H1 (cell line): Measurements from ENCODE around the gene NEK11. TPM values are rescaled to one million over a fixed set of nuclear protein-coding genes. Genes with fewer than 3 reads are reported as not detected.

Source experiments
- CTCF ChIA-PET: fragments of 300-600 bp; sonication (Branson Sonifier 250); formaldehyde crosslinking; loops from one replicate; lab custom pipeline; 2021; ENCODE audit not compliant: partially characterized antibody; lab: Charles Lee
- POLR2A ChIA-PET: fragments of 300-600 bp; sonication (Branson Sonifier 250); formaldehyde crosslinking; loops from one replicate; lab custom pipeline; 2021; ENCODE audit warnings: inconsistent platforms; ENCODE audit not compliant: partially characterized antibody; lab: Charles Lee
- DNase-seq, 2 experiments: peaks; one replicate each; pipeline versions ENCODE4 v3.0.0 to v3.0.0-alpha.2; 2010 to 2022; ENCODE audit warnings: low spot score in 2 of 2, low read depth in 1 of 2, mixed read lengths in 1 of 2
- FAIRE-seq: peaks from 2 replicates; lab custom pipeline; 2011; peaks lifted over from hg19 to GRCh38; lab: Jason Lieb, UNC
- H2AFZ ChIP-seq: 2 replicates; pipeline ENCODE4 v1.8.1; 2012; ENCODE audit warnings: low read length, inconsistent platforms
- H2AK5ac ChIP-seq: 2 replicates; pipeline ENCODE4 v1.6.1; 2013; ENCODE audit warnings: low read depth, low read length
- H2BK120ac ChIP-seq: replicated peaks from 2 replicates; pipeline ENCODE3; 2013; ENCODE audit warnings: low read depth, low read length, inconsistent platforms
- H2BK12ac ChIP-seq: 2 replicates; pipeline ENCODE4 v1.6.1; 2013; ENCODE audit warnings: low read depth, low read length
- H2BK15ac ChIP-seq: 2 replicates; pipeline ENCODE4 v1.6.1; 2013; ENCODE audit warnings: low read length
- H2BK20ac ChIP-seq: 2 replicates; pipeline ENCODE4 v1.6.1; 2013; ENCODE audit warnings: low read length
- H2BK5ac ChIP-seq: 2 replicates; pipeline ENCODE4 v1.6.1; 2013; ENCODE audit warnings: low read depth, low read length
- H3K14ac ChIP-seq: 2 replicates; pipeline ENCODE4 v1.6.1; 2013; ENCODE audit warnings: inconsistent platforms; ENCODE audit not compliant: insufficient read length
- H3K18ac ChIP-seq: 2 replicates; pipeline ENCODE4 v1.6.1; 2013; ENCODE audit warnings: low read length; ENCODE audit errors: extremely low read depth
- H3K23ac ChIP-seq: 2 replicates; pipeline ENCODE4 v1.6.1; 2013; ENCODE audit warnings: inconsistent platforms; ENCODE audit not compliant: insufficient read length
- H3K23me2 ChIP-seq: 2 replicates; pipeline ENCODE4 v1.6.1; 2013; ENCODE audit warnings: low read depth, low read length
- H3K27ac ChIP-seq: 2 replicates; pipeline ENCODE4 v1.6.1; 2011; ENCODE audit warnings: low read depth, low read length, inconsistent platforms
- H3K27me3 ChIP-seq, 4 experiments: replicated peaks in 1 of 4; 1 replicate in 1 of 4; 2 replicates in 3 of 4; pipeline versions ENCODE4 v1.6.1 to v1.8.1; 2011 to 2013; ENCODE audit warnings: low read length in 3 of 4, mild to moderate bottlenecking in 3 of 4, inconsistent platforms in 2 of 4, mixed read lengths in 2 of 4, moderate library complexity in 1 of 4; ENCODE audit not compliant: control insufficient read depth in 3 of 4, insufficient read depth in 3 of 4; ENCODE audit errors: extremely low read depth in 1 of 4
- H3K36me3 ChIP-seq, 4 experiments: 2 replicates each; pipeline versions ENCODE4 v1.6.1 to v1.8.1; 2011 to 2013; ENCODE audit warnings: mild to moderate bottlenecking in 4 of 4, low read length in 3 of 4, moderate library complexity in 2 of 4, control low read depth in 1 of 4, inconsistent platforms in 1 of 4; ENCODE audit not compliant: insufficient read depth in 4 of 4, control insufficient read depth in 2 of 4
- H3K4ac ChIP-seq: replicated peaks from 2 replicates; pipeline ENCODE3; 2013; ENCODE audit warnings: low read length, low read depth, mixed read lengths, inconsistent platforms; ENCODE audit not compliant: insufficient read length
- H3K4me1 ChIP-seq, 4 experiments: replicated peaks in 1 of 4; 1 replicate in 1 of 4; 2 replicates in 3 of 4; pipeline versions ENCODE4 v1.6.1 to v1.8.1; 2011 to 2013; ENCODE audit warnings: low read length in 3 of 4, inconsistent platforms in 2 of 4, mixed read lengths in 1 of 4; ENCODE audit not compliant: insufficient read depth in 4 of 4, control insufficient read depth in 3 of 4
- H3K4me2 ChIP-seq, 2 experiments: 2 replicates each; pipeline versions ENCODE4 v1.6.1 to v1.8.1; 2011 to 2013; ENCODE audit warnings: low read depth in 2 of 2, low read length in 2 of 2, control low read depth in 1 of 2, inconsistent platforms in 1 of 2, mild to moderate bottlenecking in 1 of 2; ENCODE audit not compliant: insufficient read depth in 1 of 2
- H3K4me3 ChIP-seq, 4 experiments: fragments of 200-600, 300-600 bp in 1 of 4; sonication (generic), shearing (Covaris generic), sonication (Bioruptor Twin) in 1 of 4; 2 replicates each; pipeline versions ENCODE4 v1.5.1 to v1.8.1; 2011 to 2016; ENCODE audit warnings: low read length in 4 of 4, low read depth in 3 of 4, control low read depth in 2 of 4, inconsistent platforms in 2 of 4, mild to moderate bottlenecking in 2 of 4, mixed read lengths in 1 of 4, moderate library complexity in 1 of 4; ENCODE audit not compliant: insufficient read depth in 2 of 4; ENCODE audit errors: extremely low read depth in 1 of 4
- H3K56ac ChIP-seq: replicated peaks from 2 replicates; pipeline ENCODE3; 2013; ENCODE audit warnings: low read depth, mild to moderate bottlenecking, mixed read lengths, low read length, inconsistent platforms; ENCODE audit not compliant: insufficient read length
- H3K79me1 ChIP-seq: 2 replicates; pipeline ENCODE4 v1.6.1; 2013; ENCODE audit warnings: low read depth, low read length, control low read depth
- H3K79me2 ChIP-seq, 2 experiments: 2 replicates each; pipeline versions ENCODE4 v1.6.1 to v1.8.1; 2012 to 2013; ENCODE audit warnings: low read length in 2 of 2, mild to moderate bottlenecking in 2 of 2, inconsistent platforms in 1 of 2; ENCODE audit not compliant: insufficient read depth in 2 of 2, control insufficient read depth in 1 of 2
- H3K9ac ChIP-seq, 4 experiments: replicated peaks in 1 of 4; 1 replicate in 1 of 4; 2 replicates in 3 of 4; pipeline versions ENCODE4 v1.6.1 to v1.8.1; 2011 to 2013; ENCODE audit warnings: low read depth in 3 of 4, low read length in 3 of 4, control low read depth in 2 of 4, mild to moderate bottlenecking in 2 of 4, moderate library complexity in 2 of 4, inconsistent platforms in 1 of 4; ENCODE audit errors: extremely low read depth in 1 of 4
- H3K9me3 ChIP-seq, 2 experiments: 2 replicates each; pipeline versions ENCODE4 v1.6.1 to v1.8.1; 2012 to 2013; ENCODE audit warnings: mild to moderate bottlenecking in 2 of 2, moderate library complexity in 2 of 2, control low read depth in 1 of 2, inconsistent platforms in 1 of 2, low read depth in 1 of 2, low read length in 1 of 2, mixed read lengths in 1 of 2; ENCODE audit not compliant: insufficient read depth in 2 of 2
- H4K20me1 ChIP-seq, 2 experiments: replicated peaks in 1 of 2; 2 replicates each; pipeline versions ENCODE3 to v1.8.1; 2011 to 2013; ENCODE audit warnings: inconsistent platforms in 2 of 2, low read length in 2 of 2, mild to moderate bottlenecking in 1 of 2; ENCODE audit not compliant: insufficient read depth in 2 of 2, control insufficient read depth in 1 of 2
- H4K5ac ChIP-seq: 2 replicates; pipeline ENCODE4 v1.6.1; 2013; ENCODE audit warnings: low read length, low read depth, mixed read lengths, inconsistent platforms; ENCODE audit not compliant: insufficient read length
- H4K8ac ChIP-seq: 2 replicates; pipeline ENCODE4 v1.8.0; 2013; ENCODE audit warnings: mild to moderate bottlenecking, moderate library complexity, low read length, inconsistent platforms; ENCODE audit not compliant: insufficient read depth; ENCODE audit errors: extremely low read depth
- H4K91ac ChIP-seq: replicated peaks from 2 replicates; pipeline ENCODE3; 2013; ENCODE audit warnings: low read length, mixed read lengths, inconsistent platforms; ENCODE audit not compliant: insufficient read length
- EZH2 ChIP-seq: fragments of 200-600 bp; sonication (generic); IDR thresholded peaks from 2 replicates; pipeline ENCODE4 v1.7.1; 2012; ENCODE audit warnings: low read depth, mild to moderate bottlenecking, moderate library complexity, low read length, inconsistent platforms; ENCODE audit not compliant: severe bottlenecking
- MAX ChIP-seq: IDR thresholded peaks from 2 replicates; pipeline ENCODE4 v1.6.1; 2012; ENCODE audit warnings: inconsistent platforms
- NRF1 ChIP-seq: IDR thresholded peaks from 2 replicates; pipeline ENCODE4 v1.6.1; 2011; ENCODE audit warnings: mild to moderate bottlenecking, low read depth, low read length, improper control_type of control experiment
- POLR2AphosphoS5 ChIP-seq: IDR thresholded peaks from 2 replicates; pipeline ENCODE4 v1.6.1; 2011; ENCODE audit warnings: low read depth, low read length
- RBBP5 ChIP-seq: IDR thresholded peaks from 2 replicates; pipeline ENCODE4 v1.7.1; 2012; ENCODE audit warnings: low read depth, mild to moderate bottlenecking, inconsistent platforms, low read length, moderate library complexity, borderline replicate concordance
- SP1 ChIP-seq: IDR thresholded peaks from 2 replicates; pipeline ENCODE4 v1.6.1; 2011; ENCODE audit warnings: low read depth, low read length
- WGBS, 2 experiments: shearing (Covaris generic) in 1 of 2; methylation state at CpG; one replicate each; pipeline versions ENCODE4 v1.1.6 to v1.1.7; 2013 to 2015; ENCODE audit warnings: low lambda C conversion rate in 2 of 2, mixed read lengths in 2 of 2, inconsistent platforms in 1 of 2, low coverage in 1 of 2, missing lambda C conversion rate in 1 of 2; ENCODE audit not compliant: insufficient replicate concordance in 2 of 2, insufficient coverage in 1 of 2, insufficient read length in 1 of 2; ENCODE audit errors: extremely low coverage in 1 of 2, missing lambda C conversion rate in 1 of 2; 5-methylcytosine and 5-hydroxymethylcytosine counted together
- polyA plus RNA-seq, 7 experiments: library from polyadenylated mRNA; depleted of rRNA in 3 of 7; stranded (reverse) in 5 of 7; unstranded in 2 of 7; fragments of >200 nt in 5 of 7; fragments of 200-250 nt in 2 of 7; gene quantifications; 1 replicate in 5 of 7; 2 replicates in 1 of 7; 4 replicates in 1 of 7; pipeline versions ENCODE4 v1.2.1 to v1.2.3, GENCODE V29; 2011 to 2013; ENCODE audit warnings: missing spikeins in 2 of 7, mixed read lengths in 2 of 7
- total RNA-seq: library from RNA; stranded (reverse); fragmentation: NEBNext Ultra II Directional; extraction: Animal tissue kit (Norgen Biotek cat#: 25700); gene quantifications from 2 replicates; pipeline ENCODE4 v1.2.1, GENCODE V29; 2021

Gene NEK11
- total and polyA plus RNA-seq, 2 of the 8 experiments (the other 6 are each of a cell fraction or from before 2014, with no cell fraction given): 0.60 TPM; not detected in 1

- H3K4me1 ChIP-seq: no peaks in the 10 kb centered on the region; a peak in 1 of 7 replicates
- no peaks in the 10 kb centered on the region for H3K79me1 ChIP-seq
- H3K9me3 ChIP-seq: no peaks in the 10 kb centered on the region
- H3K4me3 ChIP-seq: no peak overlapping the region
- no peaks in the 10 kb centered on the region for H3K79me2 ChIP-seq
- H3K4ac ChIP-seq: no peak overlapping the region
- H2BK120ac ChIP-seq: no peak overlapping the region
- no peak overlapping the region for H2AFZ ChIP-seq
- no peak overlapping the region for H3K56ac ChIP-seq
- ChIA-PET CTCF (interaction anchor here (0.6 to 0.8 kb wide), 3 partner anchors 149 to 689 kb away, joined by 3 read pairs; no protein-coding TSS in a partner anchor), POLR2A (no interaction called here)
- no peaks in the 10 kb centered on the region for H3K36me3 ChIP-seq
- no peak overlapping the region for H3K18ac ChIP-seq
- DNase-seq: no peak
- H2BK5ac ChIP-seq: no peak overlapping the region
- no peak overlapping the region for H4K91ac ChIP-seq
- no peak for FAIRE-seq
- no peak overlapping the region for H4K8ac ChIP-seq
- no peak overlapping the region for H2BK20ac ChIP-seq
- H4K5ac ChIP-seq: no peak overlapping the region
- H3K23ac ChIP-seq: no peak overlapping the region
- no peaks in the 10 kb centered on the region for H3K27me3 ChIP-seq
- no peak overlapping the region for H3K9ac ChIP-seq
- 96% methylated on average over 3 of the region's 3 CpGs; no CpG with 5 or more reads in 1 of the 2 experiments for WGBS, 2 experiments
- no peak overlapping the region for H2AK5ac ChIP-seq
- no peak overlapping the region for H3K4me2 ChIP-seq
- H3K27ac ChIP-seq: no peak overlapping the region
- H3K14ac ChIP-seq: no peak overlapping the region
- H3K23me2 ChIP-seq: no peaks in the 10 kb centered on the region
- H2BK15ac ChIP-seq: no peak overlapping the region
- no peak overlapping the region for H2BK12ac ChIP-seq
- TF ChIP-seq SP1 (no peak), EZH2 (no peak), RBBP5 (no peak), NRF1 (no peak), MAX (no peak), POLR2AphosphoS5 (no peak)
- no peaks in the 10 kb centered on the region for H4K20me1 ChIP-seq
Observed at GRCh38 chr3:131169331-131169730, 142.7 kb downstream of the NEK11 start.
